ENCODE results near the gene MED12.

Gene MED12

DNA sequence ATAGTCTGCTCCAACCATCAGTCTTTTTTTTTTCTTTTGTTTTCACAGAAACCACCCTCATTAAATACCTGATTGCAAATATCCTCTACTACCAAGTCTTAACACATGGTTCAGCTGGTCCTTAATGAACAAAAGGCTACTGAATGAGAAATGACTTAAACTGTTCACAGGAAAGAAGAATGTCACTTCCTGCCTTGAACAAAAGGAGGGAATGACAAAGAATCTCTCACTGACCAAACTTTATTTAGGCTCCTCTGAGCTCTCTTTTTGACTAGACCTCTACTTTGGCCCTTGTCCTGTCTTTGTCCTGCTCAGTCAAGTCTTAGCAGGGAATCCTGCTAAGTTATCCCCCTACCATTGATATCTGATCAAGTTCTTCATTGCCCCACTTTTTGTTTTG lies 72.9 kb downstream of the MED12 start:
- no peak for DNase-seq (ENCODE audit: low spot score)
- no peak for FAIRE-seq

All from urothelium cell line (cell line).